Measurements from ENCODE around the gene C10orf143. TPM values are rescaled to one million over a fixed set of nuclear protein-coding genes. Genes with fewer than 3 reads are reported as not detected.
"Not testable (repeated sequence)": the region's sequence is repeated elsewhere in the genome, so short reads cannot be mapped to it uniquely, and the experiment has no call there.

Gene C10orf143
- total RNA-seq, 2 donors from 2014 or later, result 0.93 to 1.7 TPM

DNA sequence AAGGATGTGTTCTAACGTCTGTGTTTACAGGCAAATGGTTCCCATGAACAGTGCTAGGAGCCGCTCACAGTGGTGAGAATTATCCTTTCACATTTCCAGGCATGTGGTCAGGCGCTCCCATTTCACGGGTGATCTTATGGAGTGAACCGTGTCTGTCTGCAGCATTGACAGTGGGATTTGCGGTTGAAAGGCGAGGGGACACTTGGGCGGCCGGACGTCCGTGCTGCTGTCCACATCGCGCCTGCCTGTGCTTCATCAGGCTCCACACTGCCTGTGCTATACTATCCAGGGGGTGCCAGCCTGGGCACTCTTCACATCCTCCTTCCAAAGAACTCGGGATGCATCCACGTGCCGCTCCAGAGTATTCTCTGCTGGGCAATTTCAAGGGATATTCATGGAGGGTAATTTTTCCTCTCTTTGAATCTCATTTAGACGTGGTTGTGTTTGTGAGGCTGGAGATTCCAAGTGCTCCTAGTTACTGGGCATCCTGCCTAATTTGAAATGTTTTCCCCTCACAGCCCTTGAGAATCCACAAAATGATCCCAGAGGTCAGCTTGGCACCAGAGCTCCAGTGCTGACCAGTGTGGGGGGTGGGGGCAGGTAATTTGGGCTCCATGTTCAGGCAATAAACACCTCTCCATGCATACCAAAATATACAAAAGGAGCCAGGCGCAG lies 84.7 kb downstream of the C10orf143 start:
- H3K4me3 ChIP-seq, result no peak overlapping the region
- H3K27me3 ChIP-seq, result no peaks in the 10 kb centered on the region
- H3K4me1 ChIP-seq, result no peaks in the 10 kb centered on the region
- H3K9me3 ChIP-seq, result no peaks in the 10 kb centered on the region
- H3K36me3 ChIP-seq, result no peaks in the 10 kb centered on the region
- H3K27ac ChIP-seq, result no peak overlapping the region
- DNase-seq (ENCODE audit: low spot score), result no peak
- TF ChIP-seq CTCF (IDR thresholded peaks at IDR 0.05), result no peak

DNA sequence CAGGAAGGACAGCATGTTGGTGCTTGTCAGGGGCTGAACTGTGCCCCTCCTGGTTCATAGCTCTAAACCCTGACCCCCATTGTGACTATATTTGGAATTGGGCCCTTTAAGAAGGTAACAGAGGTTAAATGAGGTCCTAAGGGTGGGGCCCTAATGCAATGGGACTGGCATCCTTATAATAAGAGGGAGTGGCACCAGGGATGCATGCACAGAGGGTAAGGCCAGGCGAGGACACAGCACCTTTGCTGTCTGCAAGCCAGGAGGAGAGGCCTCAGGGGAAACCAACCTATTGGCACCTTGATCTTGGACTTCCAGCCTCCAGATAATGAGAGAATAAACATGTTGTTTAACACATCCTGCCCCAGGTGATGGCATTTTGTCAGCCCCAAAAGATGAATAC lies 85.3 kb downstream of the C10orf143 start:
- no peak overlapping the region for H3K27ac ChIP-seq
- H3K4me3 ChIP-seq, result no peak overlapping the region

DNA sequence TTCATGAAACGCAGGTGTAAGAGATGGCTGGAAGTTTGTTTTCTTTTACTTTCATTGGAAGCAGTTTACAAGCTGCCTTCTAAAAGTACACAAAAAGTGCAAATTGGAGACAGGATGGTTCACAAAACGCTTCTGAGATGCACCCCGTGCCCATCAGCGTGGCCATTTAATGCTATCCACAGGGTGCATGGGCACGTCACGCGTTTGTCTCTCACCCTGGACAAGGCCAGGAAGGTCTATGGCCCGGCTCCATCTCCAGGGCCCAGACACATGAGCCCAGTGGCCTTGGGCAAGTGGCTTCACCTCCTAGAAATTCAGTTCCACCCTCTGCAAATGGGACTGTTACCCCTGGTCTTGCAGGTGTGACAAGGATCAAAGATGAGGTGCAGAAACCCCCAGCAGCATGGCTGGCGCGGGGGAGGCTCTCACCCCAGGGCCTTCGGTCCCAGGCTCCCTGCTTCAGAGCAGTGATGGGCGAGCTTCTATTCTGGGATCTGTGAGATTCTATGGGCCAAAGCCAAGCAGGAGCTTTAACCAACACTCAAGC lies 85.8 kb downstream of the C10orf143 start:
- no peak overlapping the region for H3K27ac ChIP-seq
- H3K4me1 ChIP-seq, result no peaks in the 10 kb centered on the region
- no peaks in the 10 kb centered on the region for H3K36me3 ChIP-seq
- no peak overlapping the region for H3K4me3 ChIP-seq
- H3K27me3 ChIP-seq, result no peaks in the 10 kb centered on the region
- DNase-seq (ENCODE audit: low spot score), result no peak
- no peaks in the 10 kb centered on the region for H3K9me3 ChIP-seq
- TF ChIP-seq CTCF (IDR thresholded peaks at IDR 0.05), result no peak

More for the DNA sequence above, 85.3 kb downstream of the C10orf143 start:
- Histone ChIP-seq H3K9me3 (no peaks in the 10 kb centered on the region), H3K4me1 (no peaks in the 10 kb centered on the region), H3K36me3 (no peaks in the 10 kb centered on the region), H3K27me3 (no peaks in the 10 kb centered on the region)
- DNase-seq (ENCODE audit: low spot score), result no peak
- no peak for TF ChIP-seq CTCF (IDR thresholded peaks at IDR 0.05)

DNA sequence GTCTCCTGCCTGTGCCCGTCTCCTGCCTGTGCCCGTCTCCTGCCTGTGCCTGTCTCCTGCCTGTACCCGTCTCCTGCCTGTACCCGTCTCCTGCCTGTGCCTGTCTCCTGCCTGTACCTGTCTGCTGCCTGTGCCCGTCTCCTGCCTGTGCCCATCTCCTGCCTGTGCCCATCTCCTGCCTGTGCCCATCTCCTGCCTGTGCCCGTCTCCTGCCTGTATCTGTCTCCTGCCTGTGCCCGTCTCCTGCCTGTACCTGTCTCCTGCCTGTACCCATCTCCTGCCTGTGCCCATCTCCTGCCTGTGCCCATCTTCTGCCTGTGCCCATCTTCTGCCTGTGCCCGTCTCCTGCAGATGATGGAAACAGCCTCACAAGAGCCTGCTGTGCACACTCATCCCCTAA lies 86.3 kb downstream of the C10orf143 start:
- H3K36me3 ChIP-seq; H3K4me1 ChIP-seq; DNase-seq (ENCODE audit: low spot score); H3K27ac ChIP-seq; H3K9me3 ChIP-seq; H3K27me3 ChIP-seq; H3K4me3 ChIP-seq: not testable (repeated sequence)

DNA sequence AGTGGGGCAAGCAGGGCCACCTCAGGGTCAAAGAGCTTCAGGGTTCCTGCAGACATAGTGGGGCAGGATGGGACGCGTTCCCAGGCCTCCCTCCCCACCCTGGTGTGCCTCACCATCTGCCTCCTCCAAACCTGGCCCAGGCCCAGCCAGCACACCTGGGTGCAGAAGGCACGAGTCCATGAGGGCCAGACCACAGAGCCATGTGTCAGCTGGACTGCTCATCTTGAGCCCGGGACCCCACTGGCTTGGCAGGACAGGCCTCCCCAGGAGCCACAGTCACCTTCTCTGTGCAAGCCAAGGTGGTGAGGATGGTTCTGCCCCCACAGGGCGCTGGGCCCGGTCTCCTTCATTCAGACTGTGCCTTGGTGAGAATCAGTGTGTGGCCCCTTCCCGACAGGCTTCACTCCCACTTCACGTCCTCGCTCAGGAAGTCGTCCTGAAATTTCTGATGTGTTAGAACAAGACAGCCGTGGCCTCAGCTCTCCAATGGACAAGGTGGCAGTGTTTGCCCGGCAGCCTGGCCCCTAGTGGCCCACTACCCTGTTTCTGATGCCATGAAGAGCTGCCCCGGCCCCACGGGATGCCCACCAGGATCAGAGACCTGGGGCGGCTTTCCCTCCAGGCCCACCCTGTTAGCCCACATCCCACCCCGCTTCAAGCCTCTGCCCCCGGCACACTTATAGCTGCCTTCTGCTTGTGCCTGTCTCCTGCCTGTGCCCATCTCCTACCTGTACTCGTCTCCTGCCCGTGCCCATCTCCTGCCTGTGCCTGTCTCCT lies 87.0 kb downstream of the C10orf143 start:
- no peak overlapping the region for H3K27ac ChIP-seq
- no peak for DNase-seq (ENCODE audit: low spot score)
- H3K36me3 ChIP-seq, result no peaks in the 10 kb centered on the region
- no peaks in the 10 kb centered on the region for H3K9me3 ChIP-seq
- H3K4me3 ChIP-seq, result no peak overlapping the region
- H3K27me3 ChIP-seq, result no peaks in the 10 kb centered on the region
- no peak for TF ChIP-seq CTCF (IDR thresholded peaks at IDR 0.05)
- H3K4me1 ChIP-seq, result no peaks in the 10 kb centered on the region

DNA sequence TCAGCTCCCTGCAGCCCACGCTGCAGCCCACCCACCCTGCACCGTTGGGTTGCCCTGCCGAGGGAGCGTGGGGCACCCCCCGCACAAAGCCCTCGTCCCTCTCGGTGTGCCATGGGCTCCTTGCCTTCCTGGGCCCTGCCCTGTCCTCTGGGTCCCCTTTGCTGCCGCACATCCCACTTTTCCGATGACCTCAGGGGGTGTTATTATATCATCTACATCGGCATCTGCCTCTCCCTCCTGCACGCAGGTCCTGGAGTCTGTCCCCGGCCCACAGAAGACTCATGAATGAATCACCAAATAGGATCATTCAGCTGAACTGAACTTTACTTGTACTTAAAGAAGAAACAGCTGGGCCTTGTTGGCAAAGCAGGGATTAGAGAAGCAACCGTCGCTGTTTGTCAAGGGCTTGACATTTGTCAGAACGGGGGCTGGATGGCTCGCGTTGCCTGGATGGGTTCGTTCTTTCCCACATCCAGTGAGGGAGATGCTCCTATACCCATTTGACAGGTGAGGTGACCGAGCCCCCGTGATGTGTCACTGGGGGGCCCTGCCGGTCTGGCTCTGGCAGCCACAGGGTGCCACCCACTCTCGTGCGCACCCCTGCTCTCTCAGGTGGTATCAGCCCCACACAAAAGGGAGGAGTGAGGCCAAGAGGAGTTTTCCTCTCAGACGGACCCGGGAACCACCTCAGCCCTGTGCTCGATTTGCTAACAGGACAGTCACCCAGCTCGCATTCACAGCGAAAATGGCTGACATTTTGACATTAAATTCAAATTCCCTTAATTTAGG lies 87.9 kb downstream of the C10orf143 start:
- H3K9me3 ChIP-seq, result no peaks in the 10 kb centered on the region
- no peak overlapping the region for H3K27ac ChIP-seq
- H3K27me3 ChIP-seq, result no peaks in the 10 kb centered on the region
- no peak for TF ChIP-seq CTCF (IDR thresholded peaks at IDR 0.05)
- no peak for DNase-seq (ENCODE audit: low spot score)
- no peaks in the 10 kb centered on the region for H3K4me1 ChIP-seq
- H3K36me3 ChIP-seq, result no peaks in the 10 kb centered on the region
- H3K4me3 ChIP-seq, result no peak overlapping the region

All from right atrium auricular region (tissue), 2 donors.